ENCODE measurements around the gene KLF13.

KLF13 gene

GRCh38 chr15:31427411-31427810, 100.8 kb downstream of the KLF13 start:
- TF ChIP-seq CTCF (IDR thresholded peaks at IDR 0.05; ENCODE audit: low read depth, low read length, poor library complexity, severe bottlenecking) (no peak), EZH2phosphoT487 (IDR thresholded peaks at IDR 0.05; ENCODE audit: borderline replicate concordance, low read length) (no peak)
- Histone ChIP-seq H3K9me3 (ENCODE audit: control insufficient read depth, insufficient read depth, low read length) (peaks cover 3% of the 10 kb centered on the region; the same call in 1 of the 2 replicates), H3K27ac (ENCODE audit: low read depth, low read length) (no peak overlapping the region), H3K27me3 (ENCODE audit: control insufficient read depth, low read length) (no peaks in the 10 kb centered on the region), H3K9me2 (replicated peaks; ENCODE audit: control insufficient read depth, low read length) (no peaks in the 10 kb centered on the region), H3K4me3 (ENCODE audit: low read length) (no peak overlapping the region), H3K4me2 (ENCODE audit: low read length) (no peak overlapping the region), H3F3A (ENCODE audit: control insufficient read depth, insufficient read depth) (no peaks in the 10 kb centered on the region), H3K4me1 (ENCODE audit: control insufficient read depth, low read length) (no peaks in the 10 kb centered on the region; the same call in 1 of the 2 replicates), H4K20me1 (ENCODE audit: control insufficient read depth, insufficient read depth, low read depth, low read length) (no peaks in the 10 kb centered on the region), H3K79me2 (ENCODE audit: control insufficient read depth, low read length) (no peaks in the 10 kb centered on the region), H3K36me3 (ENCODE audit: control insufficient read depth, low read length) (no peaks in the 10 kb centered on the region)
